Activated CD4-positive, alpha-beta T cell treated with anti-CD3 and anti-CD28 coated beads for 36 hours (primary cell): ENCODE measurements around the gene TRMT1. TPM values are rescaled to one million over a fixed set of nuclear protein-coding genes. Genes with fewer than 3 reads are reported as not detected.

Experiments used
- ATAC-seq: fragments of 200-7000 bp; cut with Tn5 transposase; one replicate; pipeline ENCODE4 v1.10.0; 2021; ENCODE audit warnings: mild to moderate bottlenecking, moderate library complexity
- CTCF ChIA-PET: fragments of 350-600 bp; sonication (Branson Sonifier 250); formaldehyde crosslinking; loops from one replicate; lab custom pipeline; 2021; ENCODE audit warnings: antibody characterized with exemption; lab: Charles Lee
- POLR2A ChIA-PET: fragments of 350-600 bp; sonication (Branson Sonifier 250); formaldehyde crosslinking; loops from one replicate; lab custom pipeline; 2021; ENCODE audit warnings: antibody characterized with exemption, inconsistent platforms; lab: Charles Lee
- DNase-seq: peaks from one replicate; pipeline ENCODE4 v3.0.0-alpha.2; 2020
- H3K27ac Mint-ChIP-seq: one replicate; pipeline ENCODE4 v1.8.0; 2021; ENCODE audit warnings: mixed read lengths
- H3K27me3 Mint-ChIP-seq: one replicate; pipeline ENCODE4 v1.8.0; 2021; ENCODE audit warnings: mixed read lengths
- H3K36me3 Mint-ChIP-seq: one replicate; pipeline ENCODE4 v1.8.0; 2021; ENCODE audit warnings: low read depth, mixed read lengths
- H3K4me1 Mint-ChIP-seq: one replicate; pipeline ENCODE4 v1.8.0; 2021; ENCODE audit warnings: mixed read lengths
- H3K4me3 Mint-ChIP-seq: one replicate; pipeline ENCODE4 v1.8.0; 2021; ENCODE audit warnings: mild to moderate bottlenecking, moderate library complexity, mixed read lengths
- H3K9me3 Mint-ChIP-seq: one replicate; pipeline ENCODE4 v1.8.0; 2021; ENCODE audit warnings: low read depth, mixed read lengths
- intact Hi-C, 2 experiments: fragments of 100-400 bp; cut with DNase I in 1 of 2; cut with micrococcal nuclease in 1 of 2; formaldehyde crosslinking; loops; one replicate each; pipeline versions ENCODE4 v1.14.2 to v1.15.1; 2022 to 2024; cut with DNase I, micrococcal nuclease
- total RNA-seq, 2 experiments: library from RNA; stranded (reverse); gene quantifications; one replicate each; pipeline ENCODE4 v1.2.3, GENCODE V29; 2021

TRMT1 gene
- total RNA-seq, 2 experiments from 2014 or later: 73.0 to 96.1 TPM

GRCh38 chr19:13066933-13067807 is 49.4 kb downstream of the TRMT1 start:
- peaks cover 4% of the 10 kb centered on the region for H3K27me3 Mint-ChIP-seq
- POLR2A ChIA-PET: no interaction called here
- no peaks in the 10 kb centered on the region for H3K4me1 Mint-ChIP-seq
- H3K4me3 Mint-ChIP-seq: no peak overlapping the region
- no peaks in the 10 kb centered on the region for H3K36me3 Mint-ChIP-seq
- H3K9me3 Mint-ChIP-seq: no peaks in the 10 kb centered on the region
- intact Hi-C loops: no loop called here
- CTCF ChIA-PET: interaction anchor here (1.0 to 1.9 kb wide), 2 partner anchors 14 to 89 kb away, joined by 3 to 5 read pairs; no protein-coding TSS in a partner anchor
- ATAC-seq (no peak), DNase-seq (no peak)
- H3K27ac Mint-ChIP-seq: no peak overlapping the region

DNA sequence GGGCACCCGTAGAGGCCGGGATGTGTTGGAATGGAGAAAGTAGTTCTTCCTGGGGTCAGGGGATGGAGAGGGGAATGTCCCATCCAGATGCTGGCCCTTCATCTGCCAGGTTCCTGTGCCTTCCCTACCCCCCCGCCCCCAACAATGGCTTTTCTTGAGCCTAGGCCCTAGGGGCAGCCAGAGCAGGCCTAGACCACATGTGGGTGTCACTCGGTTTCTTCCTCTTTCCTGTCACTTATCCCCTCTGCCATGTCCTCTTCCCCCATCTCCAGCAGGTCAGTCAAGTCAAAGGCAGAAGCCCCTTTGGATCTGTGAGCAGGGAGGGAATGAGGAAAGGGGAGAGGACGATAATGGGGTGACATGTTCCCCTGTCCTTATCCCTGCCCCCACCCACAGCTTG is 50.3 kb downstream of the TRMT1 start:
- Mint-ChIP-seq H3K4me1 (peaks cover 2% of the 10 kb centered on the region), H3K9me3 (no peaks in the 10 kb centered on the region), H3K36me3 (no peaks in the 10 kb centered on the region), H3K4me3 (no peak overlapping the region), H3K27me3 (peaks cover 10% of the 10 kb centered on the region), H3K27ac (no peak overlapping the region)
- ATAC-seq: no peak
- CTCF ChIA-PET: interaction anchor here (1.0 kb wide), 1 partner anchor 13 kb away, joined by 3 read pairs; no protein-coding TSS in a partner anchor
- no peak for DNase-seq
- POLR2A ChIA-PET: no interaction called here
- intact Hi-C loops: no loop called here

DNA sequence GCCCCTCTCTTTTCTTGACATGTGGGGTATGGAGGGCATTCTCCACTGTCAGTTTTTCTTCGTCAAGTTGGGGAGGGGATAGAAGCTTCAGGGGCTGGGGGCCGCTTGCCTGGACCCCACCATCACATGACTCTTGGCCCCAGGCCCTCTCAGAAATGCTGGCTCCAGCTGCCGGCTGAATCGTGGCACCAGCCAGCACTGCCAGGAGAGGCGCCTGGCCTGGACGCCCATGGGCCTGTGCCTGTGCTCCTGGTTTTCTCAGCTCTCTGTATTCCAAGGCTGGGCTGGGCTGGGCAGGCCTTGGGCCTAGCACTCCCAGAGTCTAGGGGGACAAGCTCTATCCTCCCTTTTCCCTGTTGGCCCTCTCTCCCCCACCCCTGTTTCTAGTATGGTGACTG is 52.4 kb downstream of the TRMT1 start:
- ChIA-PET POLR2A (no interaction called here), CTCF (interaction anchor here (0.6 to 1.9 kb wide), 7 partner anchors 11 to 249 kb away, joined by 3 to 5 read pairs (median 4); no protein-coding TSS in a partner anchor)
- Mint-ChIP-seq H3K36me3 (no peaks in the 10 kb centered on the region), H3K27ac (no peak overlapping the region), H3K4me1 (peaks cover 6% of the 10 kb centered on the region), H3K9me3 (no peaks in the 10 kb centered on the region), H3K4me3 (no peak overlapping the region), H3K27me3 (peaks cover 14% of the 10 kb centered on the region)
- no peak for ATAC-seq
- intact Hi-C loops: no loop called here
- no peak for DNase-seq

DNA sequence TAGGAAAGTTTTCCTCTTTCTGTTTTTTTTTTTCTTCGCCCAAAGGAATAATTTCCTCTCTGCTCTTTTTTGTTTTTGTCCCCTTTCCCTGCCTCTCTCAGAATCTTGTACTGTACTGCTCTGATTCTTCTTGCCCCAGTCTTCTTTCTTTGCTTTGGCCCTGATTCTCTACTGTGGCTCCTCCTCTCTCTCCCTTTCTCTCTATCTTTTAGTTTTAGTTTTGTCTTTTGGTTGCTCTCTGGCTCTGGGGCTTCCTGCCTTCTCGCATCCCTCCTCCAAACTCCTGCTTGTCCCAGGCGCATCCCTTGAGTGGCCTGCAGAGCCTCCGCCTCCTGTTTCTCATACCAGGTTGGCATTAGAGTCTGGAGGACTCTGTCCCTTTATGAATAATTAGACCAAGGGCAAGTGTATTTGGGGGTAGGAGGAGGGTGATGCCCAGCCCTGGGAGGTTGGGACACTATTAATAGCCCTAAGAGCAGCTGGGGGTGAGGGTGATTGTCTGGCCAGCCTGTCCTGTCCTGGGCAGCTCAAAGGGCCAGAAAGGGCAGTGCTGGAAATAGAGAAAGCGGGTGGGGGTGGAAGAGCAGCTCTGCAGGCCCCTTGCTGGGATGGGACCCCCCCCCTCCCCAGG is 53.0 kb downstream of the TRMT1 start:
- DNase-seq: no peak
- no peak overlapping the region for H3K4me3 Mint-ChIP-seq
- ATAC-seq: no peak
- H3K4me1 Mint-ChIP-seq: peaks cover 6% of the 10 kb centered on the region
- no peaks in the 10 kb centered on the region for H3K36me3 Mint-ChIP-seq
- no peak overlapping the region for H3K27ac Mint-ChIP-seq
- intact Hi-C loops: no loop called here
- H3K27me3 Mint-ChIP-seq: peaks cover 16% of the 10 kb centered on the region
- ChIA-PET CTCF (interaction anchor here (0.6 to 1.9 kb wide), 6 partner anchors 18 to 250 kb away, joined by 3 to 5 read pairs (median 4); no protein-coding TSS in a partner anchor), POLR2A (no interaction called here)
- H3K9me3 Mint-ChIP-seq: no peaks in the 10 kb centered on the region

DNA sequence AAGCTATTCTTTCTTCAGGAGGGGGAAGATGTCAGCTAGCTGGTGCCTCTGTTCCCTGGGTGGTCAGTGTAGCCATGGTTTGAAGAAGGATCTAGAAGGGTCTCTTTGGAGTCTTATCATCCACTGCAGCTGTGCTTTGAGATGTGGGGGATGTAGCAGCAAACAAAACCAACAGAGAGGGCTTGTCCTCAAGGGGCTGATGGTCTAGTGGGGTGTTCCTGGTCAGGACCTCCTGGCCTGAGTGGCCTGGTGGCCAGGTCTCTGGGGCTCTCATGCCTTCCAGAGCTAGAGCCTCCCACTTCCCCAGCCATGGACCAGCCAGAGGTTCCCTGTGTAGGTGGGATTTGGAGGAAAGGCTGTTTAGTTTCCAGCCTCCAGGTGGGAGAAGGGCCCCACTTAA is 54.2 kb downstream of the TRMT1 start:
- no peaks in the 10 kb centered on the region for H3K9me3 Mint-ChIP-seq
- ATAC-seq (no peak), DNase-seq (no peak)
- H3K36me3 Mint-ChIP-seq: no peaks in the 10 kb centered on the region
- ChIA-PET POLR2A (no interaction called here), CTCF (interaction anchor here (0.7 to 6.4 kb wide), 14 partner anchors 11 to 589 kb away, joined by 3 to 117 read pairs (median 14); no protein-coding TSS in a partner anchor)
- H3K4me1 Mint-ChIP-seq: peaks cover 6% of the 10 kb centered on the region
- no peak overlapping the region for H3K4me3 Mint-ChIP-seq
- peaks cover 16% of the 10 kb centered on the region for H3K27me3 Mint-ChIP-seq
- no peak overlapping the region for H3K27ac Mint-ChIP-seq
- intact Hi-C loops: no loop called here

DNA sequence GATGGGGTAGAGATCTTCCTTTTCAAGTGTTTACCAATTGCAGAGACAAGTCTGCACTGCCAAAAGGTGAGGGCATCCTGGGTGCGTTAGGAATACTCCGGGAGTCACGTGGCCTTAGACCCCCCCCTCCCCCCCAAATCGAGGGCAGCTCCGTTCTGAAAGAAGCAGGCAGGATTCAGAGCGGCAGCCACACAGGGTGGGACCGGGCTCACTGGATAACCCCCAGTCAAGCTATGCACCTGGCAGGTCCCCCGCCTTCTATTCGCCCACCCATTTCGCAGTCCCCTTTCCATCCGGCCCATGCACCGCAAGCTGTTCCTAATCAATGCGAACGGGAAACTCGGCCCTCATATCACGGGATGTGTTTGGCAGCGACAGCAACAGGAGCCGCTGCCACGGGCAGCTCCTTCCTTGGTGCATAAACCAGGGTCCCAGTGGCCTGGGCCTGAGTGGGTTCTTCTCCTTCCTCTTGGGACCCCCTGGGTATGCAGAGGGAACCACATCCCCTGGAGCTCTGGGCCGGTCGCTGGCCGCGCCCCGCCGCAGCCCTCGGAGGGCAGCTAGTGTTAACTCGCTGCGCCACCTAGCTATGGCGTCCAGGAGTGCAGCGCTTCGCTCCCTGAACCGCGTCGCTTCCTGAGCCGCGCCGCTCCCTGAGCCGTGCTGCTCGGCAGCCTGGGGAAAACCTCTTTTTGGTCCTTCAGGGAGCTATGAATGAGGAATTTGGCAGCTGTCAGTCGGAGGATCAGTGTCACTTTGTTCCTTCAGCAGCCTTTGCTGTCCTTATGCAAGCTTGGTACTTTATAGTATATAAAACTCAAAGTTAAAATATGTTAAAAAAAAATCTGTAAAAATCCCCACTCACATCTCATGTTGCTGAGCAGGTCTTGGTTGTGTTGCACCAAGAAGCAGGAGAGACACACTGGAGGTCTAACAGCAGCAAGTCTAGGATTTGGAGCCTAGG is 55.3 kb downstream of the TRMT1 start:
- no peak overlapping the region for H3K27ac Mint-ChIP-seq
- no peaks in the 10 kb centered on the region for H3K36me3 Mint-ChIP-seq
- ChIA-PET POLR2A (no interaction called here), CTCF (interaction anchor here (0.5 to 6.4 kb wide), 38 partner anchors 8 to 295 kb away, joined by 3 to 117 read pairs (median 4); partner anchors contain the start of gene GCDH)
- DNase-seq: peak; percentile 89
- peaks cover 16% of the 10 kb centered on the region for H3K27me3 Mint-ChIP-seq
- intact Hi-C loops: loop anchor here (1.0 kb wide), 3 partner anchors 32 to 83 kb away; no protein-coding TSS in a partner anchor
- ATAC-seq: peak; percentile 99
- H3K4me3 Mint-ChIP-seq: peak overlapping the region; percentile 67
- H3K4me1 Mint-ChIP-seq: peaks cover 6% of the 10 kb centered on the region
- no peaks in the 10 kb centered on the region for H3K9me3 Mint-ChIP-seq

DNA sequence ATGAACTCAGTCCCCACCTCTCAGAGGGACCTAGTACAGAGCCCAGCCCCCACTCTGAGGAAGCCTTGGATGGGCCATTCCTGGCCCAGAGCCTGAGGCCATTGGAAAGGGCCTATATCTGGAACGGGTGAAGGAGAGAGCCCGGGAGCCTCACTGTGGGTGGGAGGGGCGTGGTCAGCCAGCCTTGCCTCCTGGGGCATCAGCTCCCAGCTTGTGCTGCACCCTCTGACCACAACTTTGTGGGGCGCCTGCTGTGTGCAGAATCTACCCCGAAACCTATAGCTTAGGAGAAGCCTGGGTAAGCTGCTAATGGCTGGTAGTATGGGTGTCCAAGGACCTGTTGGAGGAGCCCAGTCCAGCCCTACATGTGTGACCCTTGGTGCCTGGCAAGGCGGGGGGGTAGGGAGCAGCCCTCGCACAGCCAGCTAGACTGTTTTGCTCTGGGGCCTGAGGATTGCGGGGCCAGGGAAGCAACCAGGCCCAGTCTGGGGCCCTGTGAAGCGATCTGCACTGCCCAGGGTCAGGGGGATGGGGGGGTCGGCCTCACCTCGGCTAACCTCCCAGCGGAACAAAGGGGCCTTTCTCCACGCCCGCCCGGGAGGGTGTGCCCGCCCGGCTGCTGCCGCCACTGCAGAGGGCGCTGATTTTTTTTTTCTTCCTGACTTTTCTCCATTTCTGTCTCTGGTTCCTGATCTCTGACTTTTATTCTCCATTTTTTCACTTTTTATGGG is 56.1 kb downstream of the TRMT1 start:
- no peak for DNase-seq
- H3K4me3 Mint-ChIP-seq: no peak overlapping the region
- no peak for ATAC-seq
- no peaks in the 10 kb centered on the region for H3K36me3 Mint-ChIP-seq
- peaks cover 6% of the 10 kb centered on the region for H3K4me1 Mint-ChIP-seq
- intact Hi-C loops: no loop called here
- no peaks in the 10 kb centered on the region for H3K9me3 Mint-ChIP-seq
- ChIA-PET CTCF (interaction anchor here (0.6 to 6.4 kb wide), 27 partner anchors 7 to 799 kb away, joined by 3 to 117 read pairs (median 8); no protein-coding TSS in a partner anchor), POLR2A (no interaction called here)
- H3K27me3 Mint-ChIP-seq: peaks cover 16% of the 10 kb centered on the region
- no peak overlapping the region for H3K27ac Mint-ChIP-seq

DNA sequence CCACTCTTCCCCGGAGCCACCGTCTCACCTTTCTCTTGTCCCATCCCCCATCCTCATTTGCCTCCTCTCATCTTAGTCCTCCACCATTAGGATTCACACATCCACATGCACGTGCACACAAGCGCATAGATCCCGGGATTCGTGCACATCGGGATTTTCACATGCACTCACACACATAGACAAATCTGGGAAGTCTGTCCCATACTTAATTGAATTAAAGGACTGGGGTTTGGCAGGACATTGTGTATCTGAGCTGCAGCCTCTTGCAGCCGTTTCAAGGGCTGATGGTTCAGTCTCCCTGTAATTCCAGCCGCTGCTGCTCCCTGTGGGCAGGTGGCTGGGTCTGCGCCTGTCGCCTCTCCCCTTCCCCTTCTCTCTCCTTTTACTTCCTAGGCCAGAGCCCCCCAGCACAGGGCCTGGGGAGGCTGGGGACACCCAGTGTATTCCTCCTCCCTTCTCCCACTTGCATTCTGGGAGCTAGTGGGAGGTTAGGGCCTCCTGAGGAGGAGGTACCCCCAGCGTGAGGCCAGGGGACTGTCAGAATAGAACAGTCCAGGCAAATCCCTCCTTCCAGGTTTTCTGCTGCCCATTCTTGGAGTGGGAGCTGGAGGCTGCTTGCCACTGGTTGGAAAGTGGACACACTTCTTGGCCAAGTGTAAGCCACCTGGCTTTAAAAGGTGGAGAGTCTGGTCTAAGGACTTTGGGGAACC is 57.4 kb downstream of the TRMT1 start:
- ChIA-PET POLR2A (interaction anchor here (0.6 kb wide), 2 partner anchors 19 to 315 kb away, joined by 3 to 4 read pairs; no protein-coding TSS in a partner anchor), CTCF (interaction anchor here (0.8 to 6.4 kb wide), 6 partner anchors 25 to 122 kb away, joined by 3 to 117 read pairs (median 5); no protein-coding TSS in a partner anchor)
- Mint-ChIP-seq H3K4me1 (peaks cover 6% of the 10 kb centered on the region), H3K9me3 (no peaks in the 10 kb centered on the region), H3K4me3 (no peak overlapping the region), H3K27ac (no peak overlapping the region), H3K27me3 (peaks cover 16% of the 10 kb centered on the region), H3K36me3 (no peaks in the 10 kb centered on the region)
- intact Hi-C loops: no loop called here
- DNase-seq (no peak), ATAC-seq (no peak)

GRCh38 chr19:13057744-13058143 is 58.8 kb downstream of the TRMT1 start:
- ChIA-PET POLR2A (no interaction called here), CTCF (interaction anchor here (0.8 to 6.4 kb wide), 6 partner anchors 36 to 124 kb away, joined by 3 to 117 read pairs (median 6); no protein-coding TSS in a partner anchor)
- ATAC-seq (no peak), DNase-seq (no peak)
- H3K27me3 Mint-ChIP-seq: peaks cover 14% of the 10 kb centered on the region
- intact Hi-C loops: no loop called here
- no peaks in the 10 kb centered on the region for H3K9me3 Mint-ChIP-seq
- H3K27ac Mint-ChIP-seq: no peak overlapping the region
- H3K36me3 Mint-ChIP-seq: no peaks in the 10 kb centered on the region
- H3K4me1 Mint-ChIP-seq: peaks cover 6% of the 10 kb centered on the region
- H3K4me3 Mint-ChIP-seq: no peak overlapping the region
